ENCODE measurements around the gene SIGLEC7. TPM values are rescaled to one million over a fixed set of nuclear protein-coding genes. Genes with fewer than 3 reads are reported as not detected.
"Not testable (repeated sequence)": the region's sequence is repeated elsewhere in the genome, so short reads cannot be mapped to it uniquely, and the experiment has no call there.

SIGLEC7 gene
- total and polyA plus RNA-seq, 4 donors, result 2.1 to 29.3 (median 9.8) TPM

DNA sequence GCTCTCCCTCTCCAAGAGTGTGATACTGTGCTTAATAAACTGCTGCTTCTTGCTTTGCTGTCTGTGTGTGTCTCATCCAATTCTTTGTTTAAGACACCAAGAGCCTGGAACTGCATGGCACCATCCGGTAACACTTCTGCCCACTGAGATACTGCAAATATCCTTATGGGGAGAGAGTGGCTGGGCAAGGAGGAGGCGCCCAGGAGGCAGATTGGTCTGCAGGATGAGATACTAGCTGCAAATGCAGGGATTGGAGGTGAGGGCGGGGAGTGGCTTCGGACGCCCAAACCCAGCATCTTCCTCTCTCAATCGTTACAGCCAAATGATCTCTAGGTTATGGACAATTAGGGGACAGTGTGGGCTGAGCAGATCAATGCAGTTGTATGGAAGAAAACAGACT is 1.7 kb upstream of the SIGLEC7 start:
- H3K36me3 ChIP-seq (ENCODE audit: control insufficient read depth in 4 of 4, insufficient read depth in 4 of 4, low read length in 4 of 4), result no peaks in the 10 kb centered on the region
- no peak overlapping the region for H3K9ac ChIP-seq (ENCODE audit: insufficient read depth in 1 of 2, low read length in 2 of 2)
- peaks cover 0 to 6% (median 0%) of the 10 kb centered on the region in 3 donors for H3K27me3 ChIP-seq (ENCODE audit: control insufficient read depth in 3 of 3, insufficient read depth in 3 of 3, low read length in 2 of 3)
- H3K9me3 ChIP-seq (ENCODE audit: control insufficient read depth in 4 of 4, insufficient read depth in 3 of 4, low read length in 3 of 4), result peaks cover 0 to 2% (median 0%) of the 10 kb centered on the region in 4 donors
- peaks cover 0 to 2% (median 0%) of the 10 kb centered on the region in 5 donors for H3K4me1 ChIP-seq (ENCODE audit: control insufficient read depth in 5 of 5, insufficient read depth in 5 of 5, low read length in 5 of 5)
- no peak overlapping the region for H3K27ac ChIP-seq (ENCODE audit: low read depth in 1 of 2, low read length in 1 of 2)
- 51 to 56% methylated on average over 6 of the region's 6 CpGs for WGBS, 2 donors
- DNase-seq (no peak), ATAC-seq (ENCODE audit: insufficient read depth, low FRiP score) (no peak)
- no peak overlapping the region for H3K4me3 ChIP-seq
- TF ChIP-seq CTCF (IDR thresholded peaks at IDR 0.05; ENCODE audit: control extremely low read depth, extremely low read depth), result no peak

- 78 to 85% methylated on average over 6 of the region's 6 CpGs for WGBS, 2 donors
Observed at GRCh38 chr19:51141181-51141580, 920 bp upstream of the SIGLEC7 start.

DNA sequence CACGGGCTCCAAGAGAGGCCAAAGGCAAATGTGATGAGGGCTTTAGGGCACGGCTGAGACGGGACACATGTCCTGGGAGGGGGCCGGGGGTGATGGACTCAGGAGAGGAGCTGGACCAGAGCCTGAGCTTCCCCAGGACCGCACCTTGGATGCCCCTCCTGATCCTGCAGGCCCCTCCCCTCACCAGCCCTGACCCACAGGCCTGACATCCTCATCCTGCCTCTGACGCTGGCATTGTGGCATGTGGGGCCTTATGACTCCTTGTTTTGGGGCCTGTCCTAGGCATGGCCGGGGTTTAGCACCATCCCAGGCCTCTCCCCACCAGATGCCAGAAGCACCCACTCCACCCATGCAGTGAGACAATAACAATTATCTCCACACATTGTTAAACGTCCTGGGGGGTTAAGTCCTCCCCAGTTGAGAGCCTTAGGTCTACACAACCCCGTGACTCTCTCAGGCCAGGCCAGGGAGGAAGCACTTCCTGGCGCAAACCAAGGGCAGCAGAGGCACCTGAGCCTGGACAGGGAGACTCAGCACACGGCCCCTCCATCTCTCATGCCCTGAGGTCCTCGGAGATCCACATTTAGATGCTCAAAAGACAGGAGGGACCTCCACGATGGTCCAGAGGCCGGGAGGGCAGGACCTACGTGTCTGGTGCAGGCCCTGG is 841 bp downstream of the SIGLEC7 start:
- not testable (repeated sequence) for H3K36me3 ChIP-seq (ENCODE audit: control insufficient read depth in 4 of 4, insufficient read depth in 4 of 4, low read length in 4 of 4); H3K4me1 ChIP-seq (ENCODE audit: control insufficient read depth in 5 of 5, insufficient read depth in 5 of 5, low read length in 5 of 5); H3K27ac ChIP-seq (ENCODE audit: low read depth in 1 of 2, low read length in 1 of 2); H3K4me3 ChIP-seq; H3K9me3 ChIP-seq (ENCODE audit: control insufficient read depth in 4 of 4, insufficient read depth in 3 of 4, low read length in 3 of 4); ATAC-seq (ENCODE audit: insufficient read depth, low FRiP score); H3K27me3 ChIP-seq (ENCODE audit: control insufficient read depth in 3 of 3, insufficient read depth in 3 of 3, low read length in 2 of 3); DNase-seq; H3K9ac ChIP-seq (ENCODE audit: insufficient read depth in 1 of 2, low read length in 2 of 2)
- WGBS, 2 donors, result 75 to 83% methylated on average over 10 to 15 of the region's 15 CpGs

More at GRCh38 chr19:51141181-51141580, 920 bp upstream of the SIGLEC7 start:
- no peaks in the 10 kb centered on the region for H3K36me3 ChIP-seq (ENCODE audit: control insufficient read depth in 4 of 4, insufficient read depth in 4 of 4, low read length in 4 of 4)
- peaks cover 0 to 2% (median 0%) of the 10 kb centered on the region in 5 donors for H3K4me1 ChIP-seq (ENCODE audit: control insufficient read depth in 5 of 5, insufficient read depth in 5 of 5, low read length in 5 of 5)
- no peak overlapping the region for H3K27ac ChIP-seq (ENCODE audit: low read depth in 1 of 2, low read length in 1 of 2)
- H3K9ac ChIP-seq (ENCODE audit: insufficient read depth in 1 of 2, low read length in 2 of 2), result no peak overlapping the region
- H3K4me3 ChIP-seq, result no peak overlapping the region
- no peak for TF ChIP-seq CTCF (IDR thresholded peaks at IDR 0.05; ENCODE audit: control extremely low read depth, extremely low read depth)
- H3K9me3 ChIP-seq (ENCODE audit: control insufficient read depth in 4 of 4, insufficient read depth in 3 of 4, low read length in 3 of 4), result peaks cover 0 to 2% (median 0%) of the 10 kb centered on the region in 4 donors
- ATAC-seq (ENCODE audit: insufficient read depth, low FRiP score) (no peak), DNase-seq (no peak)
- H3K27me3 ChIP-seq (ENCODE audit: control insufficient read depth in 3 of 3, insufficient read depth in 3 of 3, low read length in 2 of 3), result peaks cover 0 to 6% (median 0%) of the 10 kb centered on the region in 3 donors

DNA sequence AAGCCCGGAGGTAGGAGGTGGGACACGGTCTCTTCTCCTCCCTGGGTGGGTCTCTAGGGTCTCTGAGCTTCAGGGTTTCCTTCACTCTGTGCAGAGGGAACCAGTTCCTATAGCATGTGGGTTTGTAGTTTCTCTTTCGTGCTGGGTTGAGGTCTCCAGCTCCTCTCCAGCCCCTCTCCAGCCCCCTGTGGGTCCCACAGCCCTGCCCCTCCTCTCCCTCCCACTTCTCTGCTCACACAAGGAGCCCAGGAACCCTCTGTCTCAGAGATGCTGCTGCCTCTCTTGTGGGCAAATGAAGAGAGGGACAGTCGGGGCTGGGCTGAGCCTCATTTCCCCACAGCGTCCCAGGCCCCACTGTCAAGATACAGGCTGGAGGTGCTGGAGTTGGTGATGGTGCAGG is 1.4 kb downstream of the SIGLEC7 start:
- Histone ChIP-seq H3K27ac (ENCODE audit: low read depth in 1 of 2, low read length in 1 of 2) (no peak overlapping the region), H3K9me3 (ENCODE audit: control insufficient read depth in 4 of 4, insufficient read depth in 3 of 4, low read length in 3 of 4) (peaks cover 0 to 2% (median 0%) of the 10 kb centered on the region in 4 donors), H3K27me3 (ENCODE audit: control insufficient read depth in 3 of 3, insufficient read depth in 3 of 3, low read length in 2 of 3) (peaks cover 0 to 6% (median 0%) of the 10 kb centered on the region in 3 donors), H3K4me3 (no peak overlapping the region), H3K9ac (ENCODE audit: insufficient read depth in 1 of 2, low read length in 2 of 2) (no peak overlapping the region), H3K4me1 (ENCODE audit: control insufficient read depth in 5 of 5, insufficient read depth in 5 of 5, low read length in 5 of 5) (no peaks in the 10 kb centered on the region), H3K36me3 (ENCODE audit: control insufficient read depth in 4 of 4, insufficient read depth in 4 of 4, low read length in 4 of 4) (no peaks in the 10 kb centered on the region)
- DNase-seq (no peak), ATAC-seq (ENCODE audit: insufficient read depth, low FRiP score) (no peak)
- no peak for TF ChIP-seq CTCF (IDR thresholded peaks at IDR 0.05; ENCODE audit: control extremely low read depth, extremely low read depth)
- WGBS, 2 donors, result 86 to 95% methylated on average over 5 of the region's 5 CpGs

Measured in lung (tissue), 12 donors.